Epithelial cell of umbilical artery (primary cell): Measurements from ENCODE around the gene MIA2. TPM values are rescaled to one million over a fixed set of nuclear protein-coding genes. Genes with fewer than 3 reads are reported as not detected.

Experiments used
- total RNA-seq: library from RNA; depleted of rRNA; stranded (reverse); fragments of >200 nt; gene quantifications from 2 replicates; pipeline ENCODE4 v1.2.3, GENCODE V29; 2014

Gene MIA2
- 12.3 and 14.3 TPM in 2 replicates for total RNA-seq

GRCh38 chr14:39233680-39234326, at the start of gene MIA2:
Gene MIA2 (plus strand): TSS chr14:39233915. CDS start chr14:39234115, 200 bp downstream.

DNA sequence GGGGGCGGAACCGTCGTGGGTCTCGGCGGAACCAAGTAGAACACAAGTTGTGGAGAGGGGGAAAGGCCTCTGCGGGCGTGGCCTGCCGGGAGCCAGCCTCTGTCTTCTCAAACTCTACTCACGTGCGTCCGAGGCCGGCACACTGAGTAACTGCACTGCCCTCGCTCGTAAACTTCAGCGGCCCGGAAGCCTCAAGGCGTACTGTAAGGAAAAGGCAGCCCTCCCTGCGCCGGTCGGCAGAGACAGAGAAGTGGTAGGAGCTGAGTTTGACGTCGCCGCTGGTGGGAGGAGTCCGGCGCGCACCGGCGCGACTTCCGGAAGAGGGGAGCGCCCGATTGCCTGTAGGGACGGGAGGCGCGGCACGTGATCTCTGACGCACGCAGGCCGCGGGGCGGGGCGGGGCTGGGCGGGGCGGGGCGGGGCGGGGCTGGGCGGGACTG, 198.5 kb downstream of the MIA2 start, which contains the start of gene FBXO33:
TSS of gene FBXO33 (minus strand) at position 255 of the 440 bp plus-strand sequence. CDS start 271 bp downstream, outside the sequence.

Other genes with a start within 250 kb of the MIA2 start
- gene SEC23A, start 130.7 kb upstream of the MIA2 start, total RNA-seq, result 295 and 434 TPM in 2 replicates
- gene GEMIN2, start 119.6 kb upstream of the MIA2 start, total RNA-seq, result 41.0 and 56.5 TPM in 2 replicates
- 25.7 and 30.5 TPM in 2 replicates for gene TRAPPC6B, start 63.6 kb upstream of the MIA2 start, total RNA-seq
- 22.4 and 29.0 TPM in 2 replicates for gene PNN, start 58.7 kb upstream of the MIA2 start, total RNA-seq
- 10.7 and 11.4 TPM in 2 replicates for gene FBXO33, start 198.5 kb downstream of the MIA2 start, total RNA-seq